ENCODE data around the gene CBARP.
"Not testable (repeated sequence)": the region's sequence is repeated elsewhere in the genome, so short reads cannot be mapped to it uniquely, and the experiment has no call there.

Gene CBARP

GRCh38 chr19:1206864-1207450 is 30.8 kb downstream of the CBARP start:
- DNase-seq = peak; percentile 47

GRCh38 chr19:1206150-1206863 is 31.5 kb downstream of the CBARP start:
- peak; percentile 29 for DNase-seq

- DNase-seq = peak; percentile 100
Measured at GRCh38 chr19:1205114-1206099, 32.4 kb downstream of the CBARP start, which contains the start of gene STK11. Gene STK11 (plus strand): TSS chr19:1205778. CDS start chr19:1206914, 1,136 bp downstream.

- DNase-seq = not testable (repeated sequence)
Measured at GRCh38 chr19:1200614-1201013, 37.2 kb downstream of the CBARP start.

- DNase-seq = no peak
Measured at GRCh38 chr19:1199531-1199930, 38.3 kb downstream of the CBARP start.

GRCh38 chr19:1189419-1189818 is 48.4 kb downstream of the CBARP start:
- DNase-seq = peak; percentile 44

- no peak for DNase-seq
Measured at GRCh38 chr19:1183543-1184172, 54.1 kb downstream of the CBARP start.

- no peak for DNase-seq
Measured at GRCh38 chr19:1182727-1183126, 55.1 kb downstream of the CBARP start.

- DNase-seq = no peak
Measured at GRCh38 chr19:1182068-1182467, 55.7 kb downstream of the CBARP start.

GRCh38 chr19:1181606-1182005 is 56.2 kb downstream of the CBARP start:
- DNase-seq = no peak
